GM12864 (cell line): ENCODE data around the gene RSPH9.

ENCODE experiments used
- DNase-seq: peaks from one replicate; pipeline ENCODE4 v3.0.0-alpha.2; 2011; ENCODE audit warnings: low read depth
- H3K4me3 ChIP-seq: 2 replicates; pipeline ENCODE4 v1.5.1; 2011; ENCODE audit warnings: mild to moderate bottlenecking, low read depth, low read length, control low read depth
- CTCF ChIP-seq: IDR thresholded peaks from 2 replicates; pipeline ENCODE4 v1.5.1; 2011; ENCODE audit warnings: low read depth, mild to moderate bottlenecking, moderate library complexity, low read length, control low read depth, inconsistent platforms; ENCODE audit errors: missing control alignments

The RSPH9 gene

GRCh38 chr6:43708860-43709653 lies 64.2 kb downstream of the RSPH9 start:
- no peak for TF ChIP-seq CTCF
- DNase-seq: no peak
- H3K4me3 ChIP-seq: no peak overlapping the region

- no peak for TF ChIP-seq CTCF
- no peak for DNase-seq
- H3K4me3 ChIP-seq: no peak overlapping the region
These were observed 64.9 kb downstream of the RSPH9 start for GRCh38 chr6:43709654-43710303.

GRCh38 chr6:43710576-43710975 lies 65.7 kb downstream of the RSPH9 start:
- H3K4me3 ChIP-seq: no peak overlapping the region
- no peak for TF ChIP-seq CTCF
- DNase-seq: no peak

- TF ChIP-seq CTCF: no peak
- H3K4me3 ChIP-seq: no peak overlapping the region
- no peak for DNase-seq
These were observed 67.7 kb downstream of the RSPH9 start for GRCh38 chr6:43712579-43712978.

GRCh38 chr6:43713643-43714310 lies 68.9 kb downstream of the RSPH9 start:
- TF ChIP-seq CTCF: no peak
- H3K4me3 ChIP-seq: no peak overlapping the region
- no peak for DNase-seq

- H3K4me3 ChIP-seq: peak overlapping the region; percentile 9; the same call in 1 of the 2 replicates
- TF ChIP-seq CTCF: no peak
- no peak for DNase-seq
These were observed 69.6 kb downstream of the RSPH9 start for GRCh38 chr6:43714311-43715055.
